Mesenchymal stem cell (in vitro differentiated cells and primary cell): ENCODE measurements around the gene TRPT1.

Experiments used
- DNase-seq: peaks from one replicate; pipeline ENCODE4 v3.0.0-alpha.2; 2013
- H2AFZ ChIP-seq: one replicate; pipeline ENCODE4 v1.6.1; 2013; ENCODE audit warnings: low read depth, mild to moderate bottlenecking, control low read depth, inconsistent platforms, low read length, moderate library complexity
- H2AK5ac ChIP-seq: 2 replicates; pipeline ENCODE4 v1.6.1; 2013; ENCODE audit warnings: low read length, moderate library complexity, mild to moderate bottlenecking, inconsistent platforms; ENCODE audit not compliant: severe bottlenecking
- H2BK120ac ChIP-seq: one replicate; pipeline ENCODE4 v1.6.1; 2013; ENCODE audit warnings: low read depth, mild to moderate bottlenecking, inconsistent platforms, low read length, moderate library complexity
- H2BK12ac ChIP-seq, 2 experiments: one replicate each; pipeline ENCODE4 v1.6.1; 2013; ENCODE audit warnings: inconsistent platforms in 2 of 2, low read length in 2 of 2, mild to moderate bottlenecking in 2 of 2, moderate library complexity in 2 of 2, control low read depth in 1 of 2
- H2BK15ac ChIP-seq: one replicate; pipeline ENCODE4 v1.6.1; 2013; ENCODE audit warnings: mild to moderate bottlenecking, low read depth, inconsistent platforms; ENCODE audit not compliant: poor library complexity, severe bottlenecking
- H2BK5ac ChIP-seq: 2 replicates; pipeline ENCODE4 v1.6.1; 2013; ENCODE audit warnings: low read depth, mild to moderate bottlenecking, low read length, control low read depth, inconsistent platforms; ENCODE audit not compliant: poor library complexity, severe bottlenecking
- H3K14ac ChIP-seq, 2 experiments: one replicate each; pipeline ENCODE4 v1.6.1; 2013; ENCODE audit warnings: inconsistent platforms in 2 of 2, low read length in 2 of 2, control low read depth in 1 of 2, mild to moderate bottlenecking in 1 of 2, moderate library complexity in 1 of 2
- H3K18ac ChIP-seq, 2 experiments: one replicate each; pipeline ENCODE4 v1.6.1; 2013; ENCODE audit warnings: inconsistent platforms in 2 of 2, low read length in 2 of 2, control low read depth in 1 of 2, low read depth in 1 of 2, mild to moderate bottlenecking in 1 of 2
- H3K23ac ChIP-seq, 2 experiments: one replicate each; pipeline ENCODE4 v1.6.1; 2013; ENCODE audit warnings: inconsistent platforms in 2 of 2, low read length in 2 of 2, mild to moderate bottlenecking in 2 of 2, moderate library complexity in 2 of 2, control low read depth in 1 of 2
- H3K27ac ChIP-seq: 2 replicates; pipeline ENCODE4 v1.5.1; 2013; ENCODE audit warnings: mild to moderate bottlenecking, moderate library complexity, low read length, control low read depth, inconsistent platforms; ENCODE audit not compliant: poor library complexity, severe bottlenecking
- H3K27me3 ChIP-seq, 2 experiments: 2 replicates each; pipeline versions ENCODE4 v1.6.1 to v1.7.0; 2013; ENCODE audit warnings: low read length in 2 of 2, mild to moderate bottlenecking in 2 of 2, moderate library complexity in 2 of 2, control low read depth in 1 of 2, inconsistent platforms in 1 of 2; ENCODE audit not compliant: control insufficient read depth in 1 of 2, insufficient read depth in 1 of 2
- H3K36me3 ChIP-seq, 2 experiments: 2 replicates each; pipeline versions ENCODE4 v1.6.1 to v1.7.0; 2013; ENCODE audit warnings: low read length in 2 of 2, control low read depth in 1 of 2, inconsistent platforms in 1 of 2, low read depth in 1 of 2, mild to moderate bottlenecking in 1 of 2; ENCODE audit not compliant: insufficient read depth in 2 of 2, control insufficient read depth in 1 of 2
- H3K4ac ChIP-seq, 2 experiments: one replicate each; pipeline ENCODE4 v1.6.1; 2013; ENCODE audit warnings: inconsistent platforms in 2 of 2, low read length in 2 of 2, mild to moderate bottlenecking in 2 of 2, moderate library complexity in 2 of 2, control low read depth in 1 of 2, low read depth in 1 of 2
- H3K4me1 ChIP-seq: 2 replicates; pipeline ENCODE4 v1.6.1; 2013; ENCODE audit warnings: low read depth, low read length, control low read depth; ENCODE audit not compliant: control insufficient read depth, insufficient read depth
- H3K4me2 ChIP-seq: 2 replicates; pipeline ENCODE4 v1.6.1; 2013; ENCODE audit warnings: low read length, mild to moderate bottlenecking, inconsistent platforms; ENCODE audit not compliant: poor library complexity, severe bottlenecking
- H3K4me3 ChIP-seq, 2 experiments: 2 replicates each; pipeline versions ENCODE4 v1.5.1 to v1.7.0; 2013; ENCODE audit warnings: low read length in 2 of 2, mild to moderate bottlenecking in 2 of 2, control low read depth in 1 of 2, low read depth in 1 of 2; ENCODE audit not compliant: insufficient read depth in 1 of 2
- H3K79me1 ChIP-seq: replicated peaks from 2 replicates; pipeline ENCODE4 v1.6.1; 2013; ENCODE audit warnings: mild to moderate bottlenecking, control low read depth, low read length, inconsistent platforms; ENCODE audit not compliant: poor library complexity, severe bottlenecking
- H3K9ac ChIP-seq: 2 replicates; pipeline ENCODE4 v1.7.0; 2013; ENCODE audit warnings: mild to moderate bottlenecking, low read length, moderate library complexity
- H3K9me3 ChIP-seq: 2 replicates; pipeline ENCODE4 v1.7.0; 2013; ENCODE audit warnings: mild to moderate bottlenecking, low read length; ENCODE audit not compliant: control insufficient read depth
- H4K8ac ChIP-seq: one replicate; pipeline ENCODE4 v1.6.1; 2013; ENCODE audit warnings: inconsistent platforms, mild to moderate bottlenecking, low read length, moderate library complexity
- H4K91ac ChIP-seq: one replicate; pipeline ENCODE4 v1.6.1; 2013; ENCODE audit warnings: mild to moderate bottlenecking, low read length, inconsistent platforms
- WGBS: methylation state at CpG from one replicate; pipeline ENCODE4 v1.1.7; 2013; ENCODE audit warnings: mixed read lengths; 5-methylcytosine and 5-hydroxymethylcytosine counted together

TRPT1 gene

GRCh38 chr11:64253043-64253442 is 27.1 kb upstream of the TRPT1 start:
- Histone ChIP-seq H4K8ac (no peak overlapping the region), H2BK12ac (no peak overlapping the region), H3K18ac (no peak overlapping the region), H3K79me1 (peaks cover 31% of the 10 kb centered on the region), H3K9ac (peak overlapping the region; percentile 38), H4K91ac (no peak overlapping the region), H3K23ac (no peak overlapping the region), H3K27me3 (no peaks in the 10 kb centered on the region), H2AK5ac (peak overlapping the region; percentile 10), H3K36me3 (peaks cover 27 to 38% of the 10 kb centered on the region in 2 experiments), H3K27ac (no peak overlapping the region), H2BK120ac (no peak overlapping the region), H3K4ac (no peak overlapping the region), H2BK15ac (no peak overlapping the region), H3K14ac (no peak overlapping the region), H3K4me2 (peak overlapping the region; percentile 17), H2AFZ (no peak overlapping the region), H2BK5ac (no peak overlapping the region), H3K4me3 (peak overlapping the region in 1 of 2 experiments; percentile 85), H3K4me1 (peaks cover 33% of the 10 kb centered on the region), H3K9me3 (no peaks in the 10 kb centered on the region)
- DNase-seq: no peak
- 85% methylated on average over 8 of the region's 8 CpGs for WGBS

GRCh38 chr11:64252003-64252872 is 26.3 kb upstream of the TRPT1 start:
- H2BK120ac ChIP-seq: peak overlapping the region; percentile 42

DNA sequence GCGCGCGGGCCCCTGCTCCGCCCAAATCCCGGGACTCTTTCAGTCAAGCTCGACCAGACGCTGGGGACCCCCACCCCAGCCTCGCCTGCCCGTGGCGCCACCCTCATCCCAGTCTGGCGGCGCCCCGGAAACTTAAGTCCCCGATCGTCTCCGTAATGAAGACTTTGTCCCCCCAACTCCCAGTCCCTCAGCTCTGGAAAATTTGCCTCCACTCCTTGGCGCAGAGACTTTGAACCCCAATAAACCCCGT is 25.7 kb upstream of the TRPT1 start:
- WGBS: under 1% methylated on average over 18 of the region's 18 CpGs

More at GRCh38 chr11:64252003-64252872, 26.3 kb upstream of the TRPT1 start:
- Histone ChIP-seq H3K36me3 (peaks cover 21 to 31% of the 10 kb centered on the region in 2 experiments), H3K9me3 (no peaks in the 10 kb centered on the region), H3K79me1 (peaks cover 31% of the 10 kb centered on the region), H2AFZ (peak overlapping the region; percentile 29), H3K9ac (peak overlapping the region; percentile 91), H3K23ac (no peak overlapping the region), H4K91ac (peak overlapping the region; percentile 36), H3K18ac (peak overlapping the region; percentile 40 to 71), H2AK5ac (peak overlapping the region; percentile 38), H2BK5ac (no peak overlapping the region), H3K14ac (peak overlapping the region; percentile 28 to 96), H3K27ac (no peak overlapping the region), H2BK12ac (peak overlapping the region; percentile 38 to 45), H3K4ac (peak overlapping the region in 1 of 2 experiments; percentile 85), H3K4me2 (peak overlapping the region; percentile 92), H4K8ac (peak overlapping the region; percentile 21), H3K4me3 (peak overlapping the region; percentile 78 to 85), H2BK15ac (peak overlapping the region; percentile 28), H3K27me3 (no peaks in the 10 kb centered on the region), H3K4me1 (peaks cover 37% of the 10 kb centered on the region)
- 5% methylated on average over 19 of the region's 23 CpGs for WGBS
- peak; percentile 51 for DNase-seq

GRCh38 chr11:64251016-64251752 is 25.2 kb upstream of the TRPT1 start, which contains the start of gene PLCB3:
PLCB3 (plus strand) TSS chr11:64251530; CDS start chr11:64251650, 120 bp downstream.
- peak; percentile 44 for DNase-seq
- Histone ChIP-seq H3K14ac (peak within 1 kb of the TSS; percentile 28 to 96), H3K23ac (no peak within 1 kb of the TSS), H3K9me3 (no peaks in the 10 kb centered on the region), H3K18ac (peak within 1 kb of the TSS; percentile 40 to 71), H3K4me3 (peak within 1 kb of the TSS; percentile 78 to 85), H3K9ac (peak within 1 kb of the TSS; percentile 91), H2BK15ac (peak within 1 kb of the TSS; percentile 60), H3K4me2 (peak within 1 kb of the TSS; percentile 95), H2BK120ac (peak within 1 kb of the TSS; percentile 42), H3K4me1 (peaks cover 35% of the 10 kb centered on the region), H2BK12ac (peak within 1 kb of the TSS; percentile 38 to 58), H3K27me3 (no peaks in the 10 kb centered on the region), H4K8ac (peak within 1 kb of the TSS; percentile 93), H3K36me3 (peaks cover 15 to 24% of the 10 kb centered on the region in 2 experiments), H2BK5ac (no peak within 1 kb of the TSS), H4K91ac (peak within 1 kb of the TSS; percentile 61), H2AK5ac (peak within 1 kb of the TSS; percentile 38), H3K79me1 (peaks cover 26% of the 10 kb centered on the region), H3K4ac (peak within 1 kb of the TSS; percentile 39 to 85), H2AFZ (peak within 1 kb of the TSS; percentile 89), H3K27ac (no peak within 1 kb of the TSS)
- 2% methylated on average over 39 of the region's 75 CpGs for WGBS

More for the DNA sequence above, 25.7 kb upstream of the TRPT1 start:
- no peak overlapping the region for H2BK12ac ChIP-seq
- H3K4me2 ChIP-seq: peak overlapping the region; percentile 92
- no peak overlapping the region for H3K27ac ChIP-seq
- H3K4ac ChIP-seq: peak overlapping the region in 1 of 2 experiments; percentile 64
- no peaks in the 10 kb centered on the region for H3K27me3 ChIP-seq
- peaks cover 37% of the 10 kb centered on the region for H3K4me1 ChIP-seq
- H2BK5ac ChIP-seq: no peak overlapping the region
- H3K9me3 ChIP-seq: no peaks in the 10 kb centered on the region
- peak overlapping the region; percentile 91 for H3K9ac ChIP-seq
- no peak overlapping the region for H4K91ac ChIP-seq
- peak overlapping the region; percentile 42 for H2BK120ac ChIP-seq
- H3K23ac ChIP-seq: no peak overlapping the region
- H4K8ac ChIP-seq: no peak overlapping the region
- no peak overlapping the region for H2AK5ac ChIP-seq
- H3K14ac ChIP-seq: peak overlapping the region; percentile 28 to 96
- DNase-seq: no peak
- peak overlapping the region; percentile 40 to 71 for H3K18ac ChIP-seq
- H3K36me3 ChIP-seq: peaks cover 20 to 29% of the 10 kb centered on the region in 2 experiments
- peak overlapping the region; percentile 28 for H2BK15ac ChIP-seq
- H2AFZ ChIP-seq: peak overlapping the region; percentile 29
- peak overlapping the region; percentile 78 to 85 for H3K4me3 ChIP-seq
- peaks cover 31% of the 10 kb centered on the region for H3K79me1 ChIP-seq
